HFF-Myc (cell line): ENCODE results near the gene PEMT.

Experiments used
- DNase-seq: peaks from one replicate; pipeline ENCODE4 v3.0.0-alpha.2; 2011; ENCODE audit warnings: low read depth; ENCODE audit errors: extremely low read depth
- H3K4me3 ChIP-seq: replicated peaks from 2 replicates; pipeline ENCODE4 v1.5.1; 2011; ENCODE audit warnings: low read depth, mild to moderate bottlenecking, control low read depth, low read length
- TF ChIP-seq, protein P1 (sequence below): IDR thresholded peaks from 2 replicates; pipeline ENCODE4 v1.5.1; 2012; ENCODE audit warnings: mild to moderate bottlenecking, low read depth, low read length, control low read depth; ENCODE audit errors: missing control alignments

PEMT gene

DNA sequence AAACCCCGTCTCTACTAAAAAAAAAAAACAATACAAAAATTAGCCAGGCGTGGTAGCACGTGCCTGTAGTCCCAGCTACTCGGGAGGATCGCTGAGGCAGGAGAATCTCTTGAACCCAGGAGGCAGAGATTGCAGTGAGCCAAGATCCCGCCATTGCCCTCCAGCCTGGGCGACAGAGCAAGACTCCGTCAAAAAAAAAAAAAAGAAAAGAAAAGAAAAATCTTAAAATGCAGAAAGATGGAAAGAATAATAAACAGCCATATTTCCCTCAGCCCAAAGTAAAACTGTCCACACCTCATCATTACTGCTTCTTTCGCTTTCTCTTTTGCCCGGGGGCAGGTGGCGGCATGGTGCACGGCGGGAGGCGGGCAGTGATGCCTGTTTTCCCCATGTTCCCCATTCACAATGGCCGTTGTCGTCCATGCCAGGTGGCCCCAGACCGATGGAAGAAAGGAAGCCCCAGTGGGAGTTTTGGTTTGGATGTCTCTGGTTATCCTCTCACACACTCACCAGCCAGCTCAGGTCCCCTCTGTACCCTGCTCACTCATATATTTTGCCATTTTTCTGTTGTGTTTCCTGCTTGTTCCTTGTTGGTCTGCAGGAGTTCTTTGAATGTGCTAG is 37.0 kb upstream of the PEMT start:
- peak overlapping the region; percentile 9; the same call in 1 of the 2 replicates for H3K4me3 ChIP-seq
- no peak for DNase-seq
- TF ChIP-seq, protein P1, sequence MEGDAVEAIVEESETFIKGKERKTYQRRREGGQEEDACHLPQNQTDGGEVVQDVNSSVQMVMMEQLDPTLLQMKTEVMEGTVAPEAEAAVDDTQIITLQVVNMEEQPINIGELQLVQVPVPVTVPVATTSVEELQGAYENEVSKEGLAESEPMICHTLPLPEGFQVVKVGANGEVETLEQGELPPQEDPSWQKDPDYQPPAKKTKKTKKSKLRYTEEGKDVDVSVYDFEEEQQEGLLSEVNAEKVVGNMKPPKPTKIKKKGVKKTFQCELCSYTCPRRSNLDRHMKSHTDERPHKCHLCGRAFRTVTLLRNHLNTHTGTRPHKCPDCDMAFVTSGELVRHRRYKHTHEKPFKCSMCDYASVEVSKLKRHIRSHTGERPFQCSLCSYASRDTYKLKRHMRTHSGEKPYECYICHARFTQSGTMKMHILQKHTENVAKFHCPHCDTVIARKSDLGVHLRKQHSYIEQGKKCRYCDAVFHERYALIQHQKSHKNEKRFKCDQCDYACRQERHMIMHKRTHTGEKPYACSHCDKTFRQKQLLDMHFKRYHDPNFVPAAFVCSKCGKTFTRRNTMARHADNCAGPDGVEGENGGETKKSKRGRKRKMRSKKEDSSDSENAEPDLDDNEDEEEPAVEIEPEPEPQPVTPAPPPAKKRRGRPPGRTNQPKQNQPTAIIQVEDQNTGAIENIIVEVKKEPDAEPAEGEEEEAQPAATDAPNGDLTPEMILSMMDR: no peak

DNA sequence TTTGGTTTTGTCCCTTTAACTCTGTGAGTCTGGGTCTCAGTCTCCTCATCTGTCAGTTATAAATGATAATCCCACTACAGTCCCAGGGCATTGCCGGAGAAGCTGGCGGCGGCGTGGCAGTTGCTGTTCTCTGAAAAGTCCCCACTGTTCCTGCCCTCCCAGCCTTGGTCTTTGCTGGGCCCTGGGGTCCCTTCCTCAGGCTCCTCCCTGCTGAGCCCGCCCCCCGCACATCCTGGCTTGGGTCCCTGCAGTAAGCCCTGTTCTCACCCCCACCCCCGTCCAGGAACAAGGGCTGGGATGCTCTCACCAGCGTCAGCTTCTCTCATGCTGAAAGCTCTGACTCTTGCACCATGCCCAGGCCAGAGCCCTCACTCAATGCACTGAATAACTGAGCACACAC is 35.3 kb upstream of the PEMT start:
- DNase-seq: no peak
- TF ChIP-seq, protein P1: no peak
- no peak overlapping the region for H3K4me3 ChIP-seq

DNA sequence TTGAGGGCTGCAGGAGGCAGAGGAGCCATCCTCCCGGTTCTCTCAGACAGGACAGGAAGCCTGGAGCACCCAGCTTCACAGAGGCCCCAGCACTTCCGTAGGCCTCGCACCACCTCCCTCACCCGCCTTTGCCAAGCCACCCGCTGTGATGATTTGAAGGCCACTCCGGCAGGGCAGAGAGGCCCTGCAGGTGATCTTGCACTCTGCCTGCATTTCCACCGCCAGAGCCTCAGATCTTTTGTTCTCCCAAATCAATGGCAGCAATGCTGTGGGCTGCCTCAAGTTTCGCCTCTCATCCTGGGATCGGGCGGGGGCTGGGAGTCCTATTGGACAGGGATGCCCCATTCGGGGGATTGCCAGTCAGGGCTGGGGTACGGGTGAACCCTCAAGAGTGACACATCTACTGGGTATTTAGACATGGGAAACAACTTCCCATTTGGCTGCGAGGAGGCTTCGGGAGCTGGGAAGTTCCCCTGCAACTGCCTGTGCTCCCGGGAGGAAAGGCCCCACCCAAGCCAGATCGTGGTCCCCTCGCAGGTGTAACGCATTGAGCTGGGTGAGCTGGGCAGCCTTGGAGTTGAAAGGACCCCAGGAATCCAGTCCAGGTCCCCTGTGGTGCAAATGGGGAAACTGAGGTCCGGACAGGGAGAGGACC is 34.8 kb upstream of the PEMT start:
- H3K4me3 ChIP-seq: no peak overlapping the region
- TF ChIP-seq, protein P1: no peak
- no peak for DNase-seq

DNA sequence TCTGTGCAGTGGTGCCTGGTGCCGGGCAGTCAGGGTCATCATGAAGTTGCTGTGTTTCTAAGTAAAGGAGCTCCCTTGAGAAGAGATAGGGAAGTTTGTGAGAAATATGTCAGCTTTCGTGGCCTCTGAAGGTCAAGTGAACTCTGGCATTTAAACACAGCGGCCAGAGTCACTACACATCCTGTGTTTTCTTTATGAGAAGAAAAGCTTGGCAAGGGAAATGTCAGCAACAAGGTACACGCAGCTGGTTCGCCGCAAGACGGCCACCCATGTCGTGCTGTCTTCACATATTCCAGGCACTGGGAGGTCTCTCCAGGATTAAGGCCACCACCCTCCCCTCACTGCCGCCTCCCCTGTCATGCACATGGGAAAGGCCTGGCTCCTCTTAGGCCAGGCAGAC is 33.2 kb upstream of the PEMT start:
- H3K4me3 ChIP-seq: no peak overlapping the region
- DNase-seq: no peak
- TF ChIP-seq, protein P1: no peak

DNA sequence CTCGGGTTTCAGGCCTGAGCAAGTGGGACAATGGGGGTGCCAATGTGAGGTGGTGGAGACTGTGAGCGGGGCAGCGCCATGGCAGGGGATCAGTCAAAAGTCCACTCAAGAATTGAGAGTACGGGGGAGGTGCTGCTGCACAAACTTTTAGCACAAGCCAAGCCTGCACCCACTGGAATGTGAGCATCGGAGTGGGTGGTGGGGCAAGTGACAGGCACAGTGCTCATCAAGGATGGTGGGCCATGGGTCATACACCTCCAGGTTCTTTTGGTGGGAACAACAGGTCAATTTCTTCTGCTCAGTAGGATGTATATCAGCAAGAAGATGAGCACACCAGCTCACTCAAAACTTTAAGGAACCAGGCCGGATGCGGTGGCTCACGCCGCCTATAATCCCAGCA is 32.4 kb upstream of the PEMT start:
- no peak for DNase-seq
- TF ChIP-seq, protein P1: no peak
- no peak overlapping the region for H3K4me3 ChIP-seq

DNA sequence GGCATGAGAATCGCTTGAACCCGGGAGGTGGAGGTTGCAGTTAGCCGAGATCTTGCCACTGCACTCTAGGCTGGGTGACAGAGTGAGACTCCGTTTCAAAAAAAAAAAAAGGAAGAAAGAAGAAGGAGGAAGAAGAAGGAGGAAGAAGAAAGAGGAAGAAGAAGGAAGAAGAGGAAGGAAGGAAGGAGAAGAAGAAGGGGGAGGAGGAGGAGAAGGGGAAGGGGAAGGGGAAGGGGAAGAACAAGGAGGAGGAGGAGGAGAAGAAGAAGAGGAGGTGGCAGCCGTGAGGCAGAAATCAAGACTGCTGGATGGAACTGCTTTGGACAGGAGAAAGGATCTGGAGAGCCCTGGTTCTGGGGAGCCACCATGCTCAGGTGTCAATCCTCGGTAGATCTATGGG is 29.7 kb upstream of the PEMT start:
- no peak for DNase-seq
- no peak overlapping the region for H3K4me3 ChIP-seq
- TF ChIP-seq, protein P1: no peak
